HG03469 (cell line): ENCODE results near the gene SIPA1L2.
"Not testable (repeated sequence)": the region's sequence is repeated elsewhere in the genome, so short reads cannot be mapped to it uniquely, and the experiment has no call there.

Experiments
- ATAC-seq: cut with Tn5 transposase; IDR thresholded peaks from one replicate; pipeline ENCODE4 v1.9.1; 2021; ENCODE audit warnings: mild to moderate bottlenecking, moderate library complexity, moderate number of reproducible peaks; ENCODE audit not compliant: unreplicated experiment

Gene SIPA1L2

DNA sequence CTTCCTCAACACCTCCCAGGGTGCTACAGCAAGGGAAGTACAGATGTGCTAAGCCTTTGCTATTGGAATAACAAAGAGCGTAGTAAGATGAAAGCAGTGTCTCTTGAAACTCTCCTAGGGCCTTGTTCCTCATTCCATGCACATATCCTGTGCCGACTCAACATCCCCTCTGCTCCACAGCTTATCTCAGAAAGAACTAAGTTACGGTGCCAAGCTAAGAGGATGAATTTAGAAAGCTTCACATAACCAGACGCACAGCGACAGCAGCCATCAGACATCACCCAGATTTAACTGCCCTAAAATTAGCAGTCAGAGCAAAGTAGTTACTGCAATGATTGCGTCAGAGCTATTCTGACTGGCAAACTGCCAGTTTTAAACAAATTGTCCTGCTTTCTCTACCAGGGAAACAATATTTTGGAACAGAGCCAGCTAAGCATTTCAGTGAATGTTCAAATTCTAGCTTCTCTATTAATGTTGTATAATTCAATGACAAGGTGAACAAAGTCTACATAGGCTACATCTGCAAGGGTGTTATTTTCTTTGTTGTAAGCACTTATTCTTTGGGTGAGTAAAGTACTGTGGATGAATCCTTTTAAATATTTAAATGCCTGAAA lies 9.5 kb downstream of the SIPA1L2 start:
- ATAC-seq = no peak

DNA sequence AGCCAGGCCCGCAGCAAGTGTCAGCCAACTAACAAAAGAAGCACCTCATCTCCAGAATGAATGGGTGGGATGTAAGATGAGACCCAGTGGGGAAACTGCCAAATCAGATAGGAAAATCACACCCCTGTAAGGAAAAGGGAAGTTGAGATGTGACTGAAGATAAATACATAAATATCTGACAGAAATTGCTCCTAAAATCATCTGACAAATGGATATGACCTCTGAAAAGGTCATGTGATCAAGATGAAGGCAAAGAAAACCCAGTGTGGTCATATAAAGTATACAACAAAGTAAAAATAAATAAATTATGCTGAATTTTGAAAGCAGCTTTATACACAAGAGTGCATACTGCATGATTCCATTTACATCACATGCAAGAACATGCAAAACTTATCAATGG lies 12.7 kb downstream of the SIPA1L2 start:
- ATAC-seq = no peak

DNA sequence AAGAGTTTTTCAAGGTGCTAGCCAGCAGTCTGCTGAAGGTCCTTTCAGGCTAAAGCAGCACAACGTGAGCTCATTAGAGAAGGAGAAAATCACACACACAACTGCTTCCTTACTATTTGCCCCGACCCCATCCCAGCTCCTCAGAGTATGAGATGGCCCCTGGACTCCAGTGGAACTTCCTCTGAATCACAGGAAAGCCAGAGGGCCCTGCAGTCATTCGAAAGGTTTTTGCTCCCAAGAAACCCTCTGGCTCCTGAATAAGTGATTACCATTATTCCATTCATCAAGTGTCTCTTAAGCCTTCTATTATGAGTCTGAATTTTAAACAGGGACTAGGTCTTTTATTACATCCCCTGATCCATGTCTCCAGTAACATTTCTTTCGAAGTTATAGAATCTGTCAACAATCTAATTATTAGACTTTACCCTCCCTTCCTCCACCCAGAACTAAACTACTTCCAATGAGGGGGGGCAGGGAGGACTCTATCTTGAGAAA lies 14.6 kb downstream of the SIPA1L2 start:
- no peak for ATAC-seq

- no peak for ATAC-seq
Observed at GRCh38 chr1:232614811-232615210, 15.1 kb downstream of the SIPA1L2 start.

DNA sequence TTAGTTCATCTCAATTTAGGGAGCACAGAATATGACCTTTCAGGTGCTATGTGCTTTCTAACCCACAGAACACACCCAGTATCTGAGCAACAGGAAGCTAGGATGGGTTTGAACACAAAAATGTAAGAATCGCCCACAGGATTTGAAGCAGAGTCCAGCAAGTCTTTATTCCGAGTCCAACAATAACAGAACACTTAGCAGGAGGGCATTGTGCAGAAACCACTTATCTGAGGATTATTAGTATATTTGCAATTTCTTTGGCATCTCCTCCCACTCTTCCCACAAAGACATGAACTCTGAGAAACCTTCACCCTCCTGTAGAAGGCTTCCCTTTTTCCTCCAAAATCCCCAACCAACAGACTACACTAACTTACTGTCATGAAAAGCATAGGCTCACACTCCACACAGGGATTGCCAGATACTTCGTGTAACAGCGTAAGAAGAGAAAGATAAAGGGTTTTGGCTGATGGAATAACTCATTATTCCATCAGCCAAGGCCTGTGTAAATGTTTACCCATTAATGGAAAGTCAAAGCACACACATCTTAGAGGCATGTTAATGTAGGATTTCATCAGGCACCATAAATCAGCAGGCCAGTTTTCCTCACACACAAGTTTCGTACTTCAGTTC lies 16.1 kb downstream of the SIPA1L2 start:
- no peak for ATAC-seq

- not testable (repeated sequence) for ATAC-seq
Observed at GRCh38 chr1:232612836-232613235, 17.1 kb downstream of the SIPA1L2 start.

GRCh38 chr1:232611834-232612233 lies 18.1 kb downstream of the SIPA1L2 start:
- ATAC-seq = no peak

GRCh38 chr1:232610902-232611745 lies 18.8 kb downstream of the SIPA1L2 start:
- ATAC-seq = not testable (repeated sequence)

GRCh38 chr1:232610192-232610901 lies 19.6 kb downstream of the SIPA1L2 start:
- no peak for ATAC-seq

DNA sequence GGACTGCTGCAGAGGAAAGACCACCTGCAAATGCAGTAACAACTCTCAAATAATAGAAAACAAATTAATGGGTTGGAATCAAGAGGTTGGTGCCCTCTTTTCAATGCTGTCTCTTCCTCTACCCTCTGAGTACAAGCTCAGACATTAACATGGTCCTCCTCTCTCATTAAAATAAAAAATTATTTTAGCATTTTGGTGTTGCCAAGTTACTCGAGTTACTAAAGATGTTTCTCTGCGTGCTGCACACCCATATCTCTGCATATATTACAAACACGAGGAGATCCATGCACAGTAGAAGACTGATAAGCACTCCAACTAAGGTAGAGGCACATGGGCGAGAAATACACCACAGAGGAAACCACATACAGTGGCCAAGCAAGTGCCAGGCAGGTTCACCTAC lies 21.5 kb downstream of the SIPA1L2 start:
- no peak for ATAC-seq

DNA sequence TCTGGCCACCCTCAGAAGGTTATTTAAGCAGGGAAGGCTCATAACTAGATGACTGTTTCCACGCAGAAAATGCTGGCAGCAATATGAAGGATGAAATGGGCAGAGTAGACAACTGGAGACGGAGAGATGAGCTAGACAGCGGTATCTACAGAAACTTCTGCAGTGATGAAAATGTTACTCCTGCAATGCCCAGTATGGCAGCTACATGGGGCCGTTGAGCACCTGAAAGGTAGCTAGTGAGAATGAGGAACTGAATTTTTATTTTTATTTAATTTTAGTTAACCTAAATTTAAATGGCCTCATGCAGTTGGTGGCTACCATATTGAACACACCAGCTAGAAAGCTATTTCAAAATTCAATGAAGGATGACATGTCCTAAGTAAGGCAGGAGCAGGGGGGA lies 27.3 kb downstream of the SIPA1L2 start:
- no peak for ATAC-seq

GRCh38 chr1:232600424-232601258 lies 29.3 kb downstream of the SIPA1L2 start:
- ATAC-seq = no peak

- ATAC-seq = peak; percentile 43
Observed at GRCh38 chr1:232599178-232600041, 30.5 kb downstream of the SIPA1L2 start.

DNA sequence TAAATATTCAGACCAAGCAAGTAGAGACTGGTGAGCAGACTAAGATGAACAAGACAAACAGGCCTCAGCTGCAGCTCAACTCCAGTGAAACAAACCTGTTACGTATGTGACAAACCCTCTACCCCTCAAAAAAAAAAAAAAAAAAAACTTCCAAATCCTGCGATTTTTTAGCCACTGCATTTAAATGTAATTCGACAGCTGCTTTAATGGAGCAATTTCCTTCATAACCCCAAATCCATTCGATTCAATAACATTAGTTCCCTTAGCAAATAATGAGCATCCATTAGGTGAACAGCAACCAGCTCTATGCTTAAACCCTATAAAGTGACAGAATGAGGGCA lies 31.1 kb downstream of the SIPA1L2 start:
- ATAC-seq = no peak

DNA sequence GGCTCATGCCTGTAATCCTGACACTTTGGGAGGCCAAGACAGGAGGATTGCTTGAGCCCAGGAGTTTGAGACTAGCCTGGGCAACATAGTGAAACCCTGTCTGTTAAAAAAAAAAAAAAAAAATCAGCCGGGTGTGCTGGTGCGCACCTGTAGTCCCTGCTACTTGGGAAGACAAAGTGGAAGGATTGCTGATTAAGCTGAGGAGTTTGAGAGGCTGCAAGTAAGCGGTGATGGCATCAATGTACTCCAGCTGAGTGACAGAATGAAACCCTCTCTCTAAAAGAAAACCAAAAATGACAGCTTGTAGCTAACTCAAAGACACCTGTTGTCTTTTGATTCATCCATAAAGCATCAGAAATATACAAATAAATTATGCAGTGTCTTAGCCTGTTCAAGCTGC lies 31.8 kb downstream of the SIPA1L2 start:
- ATAC-seq = no peak

DNA sequence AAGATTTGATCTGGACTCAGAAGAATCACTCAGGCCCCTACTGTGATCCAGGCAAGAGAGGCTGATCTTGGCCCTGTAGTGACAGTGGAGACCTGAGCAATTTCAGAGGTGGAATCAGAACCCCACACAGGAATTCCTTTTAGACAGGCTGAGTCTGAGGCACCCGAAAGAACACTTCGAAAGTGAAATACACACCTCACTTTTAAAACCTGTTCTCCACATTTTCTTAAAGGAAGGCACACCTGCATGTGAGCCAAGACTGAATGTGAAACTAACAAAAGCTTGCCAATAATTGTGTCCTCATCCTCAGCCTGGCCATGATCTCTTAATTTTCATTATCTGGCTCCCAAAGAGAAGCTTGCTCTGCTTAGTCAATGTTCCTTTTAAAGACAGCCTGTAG lies 32.2 kb downstream of the SIPA1L2 start:
- no peak for ATAC-seq

DNA sequence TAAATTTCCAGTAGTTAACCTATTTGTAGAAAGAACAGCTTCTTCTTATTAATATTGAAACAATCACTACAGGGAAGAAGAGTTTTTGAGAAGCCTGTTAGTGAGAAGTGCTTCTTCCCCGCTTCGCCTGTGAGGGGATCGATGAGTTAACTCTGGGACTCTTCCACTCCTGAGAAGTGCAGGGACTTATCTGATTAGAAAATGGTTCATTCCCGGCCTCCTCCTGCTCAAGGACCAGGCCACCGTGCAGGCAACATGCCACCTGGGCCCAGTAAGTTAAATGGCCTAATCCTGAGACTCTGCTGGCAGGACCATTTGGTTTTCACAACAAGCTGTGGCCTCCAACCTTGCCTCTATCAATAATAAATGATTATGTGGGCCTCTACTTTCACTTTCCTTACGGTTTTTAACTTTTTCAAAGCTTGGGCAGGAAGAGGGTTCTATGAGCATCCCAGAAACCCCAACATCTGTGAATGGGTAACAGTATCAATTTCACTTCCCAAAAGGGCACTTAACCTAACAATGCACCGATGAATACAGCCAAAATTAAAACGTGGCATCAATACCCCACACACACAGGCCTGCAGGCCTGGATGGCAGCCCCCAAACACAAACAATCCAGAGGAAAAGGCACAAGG lies 33.1 kb downstream of the SIPA1L2 start:
- ATAC-seq = no peak

DNA sequence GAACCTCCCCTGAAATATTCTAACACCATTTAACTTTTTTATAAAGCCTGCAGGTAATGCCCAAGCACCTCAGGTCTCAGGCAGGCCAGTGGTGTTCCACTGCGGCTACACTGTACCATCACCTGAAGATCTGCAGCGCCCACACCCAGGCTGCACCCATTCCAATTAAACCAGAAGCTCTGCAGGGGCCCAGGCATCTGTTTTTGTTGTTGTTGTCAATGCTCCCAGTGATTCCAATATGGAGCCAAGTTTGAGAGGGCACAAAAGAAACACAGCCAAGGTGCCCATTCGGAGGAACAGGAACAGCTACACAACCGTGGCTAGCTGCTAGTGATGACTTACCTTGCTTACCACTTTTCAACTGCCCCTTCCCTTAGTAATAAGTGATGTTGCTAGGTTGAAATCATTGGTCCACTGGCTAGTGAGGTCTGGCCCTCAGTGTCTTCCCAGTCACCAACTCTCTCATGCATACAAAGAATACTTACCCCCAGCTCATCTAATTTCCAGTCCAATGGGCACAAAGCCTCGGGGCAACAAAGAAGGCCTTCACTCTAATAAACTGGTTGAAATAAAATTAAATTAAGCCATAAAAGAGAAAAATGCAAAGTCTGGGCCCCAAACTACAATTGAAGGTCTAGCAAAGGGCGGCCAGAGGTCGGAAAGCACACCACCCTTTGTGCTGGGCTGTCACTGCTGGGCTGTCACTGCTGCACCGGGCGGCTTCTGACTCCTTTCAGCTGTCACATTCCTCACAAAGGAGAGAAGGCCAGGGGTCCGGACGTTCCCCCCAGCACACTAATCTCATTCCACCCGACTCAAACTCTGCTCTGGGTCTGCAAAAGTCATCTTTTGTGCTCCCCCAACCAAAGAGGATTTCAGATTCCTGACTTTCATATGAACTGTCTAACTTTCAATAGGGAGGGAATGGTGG lies 34.9 kb downstream of the SIPA1L2 start:
- ATAC-seq = no peak
